Jurkat, Clone E6-1 (cell line): ENCODE measurements around the gene CNTN2.

Experiments
- DNase-seq: peaks from one replicate; pipeline ENCODE4 v3.0.0-alpha.2; 2011; ENCODE audit warnings: low read depth, low spot score
- H3K4me3 ChIP-seq: 2 replicates; pipeline ENCODE4 v1.5.1; 2011; ENCODE audit warnings: mild to moderate bottlenecking, low read length, control low read depth, moderate library complexity

Gene CNTN2

DNA sequence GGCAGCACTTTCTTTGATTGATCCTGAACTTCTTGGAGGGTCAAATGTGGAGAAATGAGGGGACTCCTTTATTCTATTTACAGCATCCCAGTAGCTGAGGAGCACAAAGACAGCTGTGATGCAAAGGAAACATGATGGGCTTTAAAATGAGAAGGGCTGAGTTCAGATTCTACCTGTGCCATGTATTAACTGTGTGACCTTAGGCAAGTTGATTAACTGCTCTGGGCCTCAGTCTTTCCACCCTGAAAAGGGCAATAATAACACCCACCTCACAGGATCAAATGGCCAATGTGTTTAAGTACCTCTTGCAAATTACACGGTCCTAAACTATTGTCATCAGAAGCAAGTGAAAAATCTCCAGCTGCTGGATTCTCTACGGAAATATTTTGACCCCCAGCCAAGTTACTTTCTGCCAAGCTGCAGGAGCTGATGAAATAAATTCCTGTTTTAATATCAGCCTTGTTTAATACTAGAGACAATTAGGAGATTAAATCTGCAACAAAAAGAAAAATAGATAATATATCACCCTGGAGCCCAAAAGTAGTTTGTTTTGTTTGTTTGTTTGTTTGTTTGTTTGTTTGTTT is 25.5 kb downstream of the CNTN2 start:
- no peak overlapping the region for H3K4me3 ChIP-seq
- DNase-seq, result no peak

DNA sequence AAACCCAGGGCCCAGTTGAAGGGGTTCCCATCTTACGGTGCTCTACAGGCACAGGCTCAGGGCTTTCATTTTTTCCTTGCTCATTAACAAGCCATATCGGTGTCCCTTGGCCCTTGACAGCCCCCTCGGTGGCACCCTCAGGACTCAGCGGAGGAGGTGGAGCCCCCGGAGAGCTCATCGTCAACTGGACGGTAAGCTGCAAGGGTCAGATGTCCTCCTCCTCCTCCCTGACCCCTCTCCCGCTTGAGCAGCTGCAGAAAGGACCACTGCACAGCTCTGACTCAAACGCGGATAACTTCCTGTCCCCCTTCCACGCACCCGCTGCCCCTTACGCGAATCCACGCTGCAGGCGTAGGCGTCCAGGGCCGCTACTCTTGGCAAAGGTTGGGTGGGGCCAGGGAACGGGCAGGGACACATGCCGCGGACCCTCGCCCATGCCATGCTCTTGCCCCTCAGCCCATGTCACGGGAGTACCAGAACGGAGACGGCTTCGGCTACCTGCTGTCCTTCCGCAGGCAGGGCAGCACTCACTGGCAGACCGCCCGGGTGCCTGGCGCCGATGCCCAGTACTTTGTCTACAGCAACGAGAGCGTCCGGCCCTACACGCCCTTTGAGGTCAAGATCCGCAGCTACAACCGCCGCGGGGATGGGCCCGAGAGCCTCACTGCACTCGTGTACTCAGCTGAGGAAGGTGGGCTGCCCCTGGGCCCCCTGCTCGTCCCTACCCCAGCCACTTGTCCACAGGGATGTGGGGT is 26.5 kb downstream of the CNTN2 start:
- DNase-seq, result no peak
- no peak overlapping the region for H3K4me3 ChIP-seq

DNA sequence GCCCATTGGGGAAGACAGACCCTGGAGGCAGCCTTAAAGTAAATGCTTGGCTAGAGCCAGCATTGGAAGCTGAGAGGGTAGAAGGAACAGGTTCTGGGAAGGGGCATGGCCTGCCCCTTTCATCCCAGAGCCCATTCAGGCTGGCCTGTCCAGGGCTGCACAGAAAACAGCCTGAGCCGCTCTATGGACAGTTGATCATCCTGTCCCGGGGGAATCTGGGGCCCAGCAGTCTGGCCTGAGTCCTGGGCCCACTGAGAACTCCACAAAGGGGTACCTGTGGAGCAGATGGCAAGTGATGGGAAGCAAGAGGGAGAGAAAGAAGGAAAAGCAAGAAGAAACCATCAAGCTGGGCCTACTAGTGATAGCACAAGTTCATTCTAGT is 28.0 kb downstream of the CNTN2 start:
- no peak for DNase-seq
- no peak overlapping the region for H3K4me3 ChIP-seq

DNA sequence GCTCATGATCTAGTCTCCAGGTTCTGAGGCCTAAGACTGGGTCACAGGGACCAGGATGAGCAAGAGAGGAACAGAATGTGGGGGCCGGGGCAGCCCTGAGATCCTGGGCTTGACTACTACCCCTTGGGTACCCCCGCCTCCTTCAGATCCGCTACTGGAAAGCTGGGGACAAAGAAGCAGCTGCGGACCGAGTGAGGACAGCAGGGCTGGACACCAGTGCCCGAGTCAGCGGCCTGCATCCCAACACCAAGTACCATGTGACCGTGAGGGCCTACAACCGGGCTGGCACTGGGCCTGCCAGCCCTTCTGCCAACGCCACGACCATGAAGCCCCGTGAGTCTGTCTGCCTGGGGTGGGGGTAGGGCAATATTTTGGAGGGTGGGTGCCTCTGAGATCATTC is 28.8 kb downstream of the CNTN2 start:
- no peak overlapping the region for H3K4me3 ChIP-seq

DNA sequence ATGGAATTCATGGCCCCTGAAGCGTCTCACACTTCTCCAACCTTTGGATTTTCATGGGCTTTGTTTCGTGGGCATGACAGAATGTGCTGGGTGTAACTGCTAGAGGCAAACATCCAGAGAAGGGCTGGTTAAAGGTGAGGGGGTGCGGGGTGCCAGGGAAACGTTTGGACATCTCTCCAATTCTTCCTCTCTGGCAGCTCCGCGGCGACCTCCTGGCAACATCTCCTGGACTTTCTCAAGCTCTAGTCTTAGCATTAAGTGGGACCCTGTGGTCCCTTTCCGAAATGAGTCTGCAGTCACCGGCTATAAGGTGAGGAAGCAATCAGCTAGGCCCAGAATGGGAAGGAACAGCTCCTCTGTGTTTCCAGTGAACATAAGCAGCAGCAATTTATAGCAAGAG is 29.3 kb downstream of the CNTN2 start:
- H3K4me3 ChIP-seq, result no peak overlapping the region
- no peak for DNase-seq

More for the DNA sequence above, 28.8 kb downstream of the CNTN2 start:
- no peak for DNase-seq

DNA sequence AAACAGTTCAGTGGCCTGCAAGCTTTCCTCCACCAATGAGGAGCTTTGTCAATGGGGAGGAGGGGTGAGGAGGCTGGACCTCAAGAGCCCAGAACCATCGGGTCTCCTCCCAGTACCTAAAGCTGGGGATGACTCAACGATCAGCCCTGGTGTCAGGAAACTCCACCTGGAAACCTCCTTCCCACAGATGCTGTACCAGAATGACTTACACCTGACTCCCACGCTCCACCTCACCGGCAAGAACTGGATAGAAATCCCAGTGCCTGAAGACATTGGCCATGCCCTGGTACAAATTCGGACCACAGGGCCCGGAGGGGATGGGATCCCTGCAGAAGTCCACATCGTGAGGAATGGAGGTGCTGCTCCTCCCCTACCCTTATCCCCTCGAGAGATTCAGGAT is 29.9 kb downstream of the CNTN2 start:
- no peak overlapping the region for H3K4me3 ChIP-seq
- no peak for DNase-seq

DNA sequence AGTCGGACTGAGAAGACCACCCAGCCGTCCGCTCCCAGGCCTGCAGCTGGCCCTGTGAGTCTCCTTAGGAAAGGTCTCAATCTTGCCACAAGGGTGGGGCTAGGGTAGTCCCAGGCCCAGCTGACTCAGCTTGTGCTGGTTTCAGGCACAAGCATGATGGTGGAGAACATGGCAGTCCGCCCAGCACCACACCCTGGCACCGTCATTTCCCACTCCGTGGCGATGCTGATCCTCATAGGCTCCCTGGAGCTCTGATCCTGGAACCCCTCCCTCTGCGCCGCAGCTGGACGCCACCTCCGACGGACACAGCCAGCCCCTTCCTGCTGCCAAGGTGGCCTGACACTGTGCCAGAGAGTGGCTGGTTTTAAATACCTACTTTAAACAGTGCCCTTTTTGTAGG is 30.5 kb downstream of the CNTN2 start:
- H3K4me3 ChIP-seq, result no peak overlapping the region
- no peak for DNase-seq

DNA sequence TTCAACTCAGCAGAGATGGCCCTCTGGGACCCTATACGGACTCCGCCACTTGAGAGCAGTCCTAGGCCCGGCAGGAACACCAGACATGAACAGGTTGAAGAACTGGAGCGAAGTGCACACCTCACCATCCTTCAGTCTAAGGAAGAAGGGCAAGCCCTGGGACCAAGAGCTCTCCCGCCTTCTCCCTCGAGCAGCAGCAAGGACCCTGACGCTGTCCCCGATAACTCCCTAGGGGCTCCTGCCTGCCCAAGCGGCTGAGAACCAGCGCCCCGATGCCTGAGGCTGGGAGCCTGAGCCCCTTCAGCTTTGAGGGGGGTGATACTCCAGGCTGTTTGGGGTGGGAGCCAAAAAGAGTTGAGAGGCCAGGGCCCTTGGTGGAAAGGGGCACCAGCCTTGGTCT is 31.1 kb downstream of the CNTN2 start:
- DNase-seq, result no peak
- H3K4me3 ChIP-seq, result no peak overlapping the region

DNA sequence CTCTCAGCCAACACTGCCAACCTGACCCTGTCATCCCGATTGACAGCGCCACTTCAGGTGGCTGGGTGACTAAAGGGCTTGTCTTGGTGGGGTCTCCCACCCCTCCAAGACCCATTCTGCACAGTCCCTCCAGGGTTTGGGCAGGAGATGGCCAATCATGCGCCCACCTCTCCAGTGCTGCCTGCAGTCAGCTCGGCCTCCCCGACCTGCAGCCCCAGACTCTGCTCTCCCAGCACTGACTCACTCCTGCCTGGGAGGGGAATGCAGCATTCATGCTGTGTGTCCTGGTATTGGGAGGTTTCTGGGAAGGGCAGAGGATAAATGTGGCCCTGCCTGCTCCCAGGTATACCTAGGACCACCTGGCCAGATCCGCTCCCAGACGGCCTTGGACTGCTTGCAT is 31.5 kb downstream of the CNTN2 start:
- DNase-seq, result no peak
- H3K4me3 ChIP-seq, result no peak overlapping the region

DNA sequence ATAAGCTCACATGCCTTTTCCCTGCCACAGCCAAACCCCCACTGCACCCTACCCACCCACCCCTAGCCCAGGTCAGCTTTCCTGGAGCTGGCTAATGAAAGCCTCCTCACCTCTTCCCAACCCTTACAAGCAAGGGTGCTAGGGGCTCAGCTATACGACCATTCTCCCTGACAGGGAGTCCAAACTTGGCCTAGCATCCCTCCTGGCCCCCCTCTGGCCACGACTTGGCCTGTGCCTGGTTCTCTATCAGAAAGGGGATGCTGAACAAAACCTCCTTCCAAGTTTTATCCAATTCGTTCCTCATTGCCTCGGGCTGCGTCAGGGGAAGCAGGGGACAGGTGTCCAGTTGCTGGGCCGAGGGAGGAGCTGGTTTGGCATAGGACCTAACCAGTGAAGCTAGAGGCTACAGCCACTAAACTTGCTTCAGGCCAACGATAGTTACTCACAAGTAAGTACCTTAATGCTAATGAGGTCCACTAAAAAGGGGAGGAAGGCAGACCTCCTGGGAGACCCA is 32.7 kb downstream of the CNTN2 start:
- no peak overlapping the region for H3K4me3 ChIP-seq

DNA sequence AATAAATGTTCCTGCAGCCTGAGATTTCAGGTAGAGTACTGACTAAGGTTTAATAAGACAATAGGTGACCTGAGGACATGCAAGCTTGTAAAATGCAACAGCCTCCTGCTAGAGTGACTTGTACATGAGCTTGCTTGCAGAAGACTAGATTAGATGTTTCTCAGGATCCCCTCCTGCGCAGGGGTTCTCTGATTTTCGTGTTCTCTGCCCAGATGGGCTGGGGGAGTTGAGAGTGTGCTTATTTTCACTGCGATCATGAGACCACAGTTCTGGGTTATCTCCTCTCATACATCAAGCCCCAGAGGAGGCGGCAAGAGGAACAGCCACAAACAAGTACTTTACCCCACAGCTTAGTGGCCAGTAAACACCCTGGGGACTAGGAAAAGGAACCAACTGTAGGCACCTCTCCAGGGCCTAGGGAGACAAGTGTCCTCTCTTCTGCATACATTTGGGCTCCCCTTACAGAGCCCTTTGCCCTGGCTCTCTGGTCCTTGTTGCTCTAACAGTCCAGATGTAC is 33.3 kb downstream of the CNTN2 start:
- H3K4me3 ChIP-seq, result no peak overlapping the region
- no peak for DNase-seq

More for the DNA sequence above, 32.7 kb downstream of the CNTN2 start:
- no peak for DNase-seq

DNA sequence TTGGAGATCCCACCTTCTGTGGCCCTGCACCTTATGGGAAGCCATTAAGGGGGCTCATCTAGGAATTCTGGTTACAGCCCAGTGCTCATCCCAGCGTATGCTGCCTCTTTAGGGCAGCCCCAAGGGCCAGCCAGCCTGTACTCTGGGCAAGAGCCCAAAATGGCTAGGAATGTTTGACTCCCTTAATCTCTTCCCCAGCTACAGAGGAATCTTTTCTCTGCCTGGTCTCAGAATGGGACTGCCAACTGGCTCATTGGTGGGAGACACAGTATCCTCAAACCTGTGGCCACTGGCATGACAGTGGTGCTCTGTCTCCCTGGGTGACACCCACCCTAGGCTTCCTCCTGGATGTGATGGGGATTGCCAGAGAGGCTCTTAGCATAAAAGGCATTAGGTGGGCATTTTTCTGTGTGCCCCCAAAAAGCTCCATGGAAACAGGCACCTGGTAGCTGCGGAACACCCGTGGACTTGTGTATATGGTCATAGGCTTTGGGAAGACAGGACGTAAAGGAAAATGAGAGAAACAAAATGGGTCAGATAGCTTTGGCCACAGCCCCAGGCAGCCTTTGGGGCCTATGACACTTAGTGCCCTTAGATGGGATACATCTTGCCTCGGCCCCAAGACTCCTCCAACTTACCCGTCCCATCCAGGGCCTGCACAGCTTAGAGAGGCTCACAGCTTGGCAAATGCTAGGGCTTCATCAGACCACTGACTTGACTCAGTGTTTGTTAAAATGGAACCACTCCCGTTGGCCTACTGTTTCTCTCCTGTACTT is 34.3 kb downstream of the CNTN2 start:
- no peak overlapping the region for H3K4me3 ChIP-seq
- no peak for DNase-seq

DNA sequence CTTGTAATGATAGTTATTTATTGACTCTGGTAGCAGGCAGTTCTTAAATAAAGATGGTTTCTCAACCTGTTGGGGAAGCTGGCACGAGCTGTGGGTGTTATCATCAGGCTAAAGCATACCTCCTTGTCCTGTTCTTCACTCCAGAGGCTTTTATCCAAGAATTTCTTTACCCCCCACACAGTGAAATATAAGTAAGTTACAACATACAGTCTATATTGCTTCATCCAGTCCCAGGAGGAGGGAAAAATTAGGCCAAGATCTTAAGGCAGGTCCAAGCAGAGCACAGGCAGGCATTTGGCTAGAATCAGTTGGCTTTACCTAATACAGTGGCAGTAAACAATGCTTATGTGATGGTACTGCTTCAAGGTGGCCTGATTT is 34.9 kb downstream of the CNTN2 start:
- H3K4me3 ChIP-seq, result no peak overlapping the region
- DNase-seq, result no peak

DNA sequence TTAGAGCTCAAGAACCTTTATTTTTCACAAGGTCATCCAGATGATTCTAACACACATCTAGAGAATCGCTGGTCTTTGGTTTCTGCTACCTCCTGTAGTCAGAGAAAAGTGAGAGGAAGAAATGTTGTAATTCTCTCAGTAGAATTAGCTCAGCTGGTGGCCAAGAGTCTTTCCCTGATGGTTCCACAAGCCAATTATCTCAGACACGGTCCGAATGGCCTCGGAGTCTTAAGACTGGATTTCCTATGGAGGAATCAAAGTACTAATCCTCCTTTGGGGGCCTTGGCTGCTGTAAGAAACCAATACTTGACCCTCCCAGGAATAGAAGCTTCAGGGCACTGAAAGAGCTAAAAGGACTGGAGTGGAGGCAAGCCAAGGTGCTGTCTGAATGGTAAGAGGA is 39.4 kb downstream of the CNTN2 start:
- H3K4me3 ChIP-seq, result no peak overlapping the region
- no peak for DNase-seq

DNA sequence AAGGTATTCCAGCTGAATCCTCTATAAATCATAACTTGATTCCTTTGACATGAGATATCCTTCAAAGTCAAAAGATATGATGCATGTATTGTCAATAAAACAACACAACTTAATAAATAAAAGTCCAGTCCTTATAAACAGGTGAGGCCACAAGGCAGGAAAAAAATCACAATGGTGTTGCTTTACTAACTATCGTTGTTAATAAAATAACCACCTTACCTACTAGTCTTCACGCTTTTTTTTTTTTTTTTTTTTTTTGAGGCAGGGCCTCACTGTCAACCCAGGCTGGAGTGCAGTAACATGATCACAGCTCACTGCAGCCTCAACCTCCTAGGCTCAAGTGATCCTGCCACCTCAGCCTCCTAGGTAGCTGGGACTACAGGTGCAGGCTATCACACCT is 41.3 kb downstream of the CNTN2 start, which contains the start of gene TMEM81:
Gene TMEM81 (minus strand): TSS at position 101 of the 400 bp plus-strand sequence. CDS start 140 bp downstream, outside the sequence.
- H3K4me3 ChIP-seq, result no peak within 1 kb of the TSS
- no peak for DNase-seq

DNA sequence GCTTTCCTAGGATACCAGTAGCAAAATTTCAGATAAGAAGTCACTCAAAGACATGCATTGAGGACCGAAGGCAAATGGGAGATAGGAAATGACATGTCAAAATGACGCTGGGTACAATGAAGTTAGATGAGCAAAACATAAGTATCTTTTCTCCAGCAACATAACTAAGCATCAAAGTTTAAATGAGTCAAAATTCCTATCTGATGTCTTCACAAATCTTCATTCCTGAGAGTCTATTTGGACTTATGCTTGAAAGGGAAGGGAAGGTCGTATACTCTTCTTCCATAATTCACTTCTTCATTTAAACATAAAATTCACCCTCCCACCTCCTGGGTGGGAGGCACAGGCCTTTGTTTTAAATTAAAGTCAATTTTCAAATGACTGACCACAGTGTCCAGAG is 45.3 kb downstream of the CNTN2 start:
- no peak for DNase-seq
- H3K4me3 ChIP-seq, result no peak overlapping the region

DNA sequence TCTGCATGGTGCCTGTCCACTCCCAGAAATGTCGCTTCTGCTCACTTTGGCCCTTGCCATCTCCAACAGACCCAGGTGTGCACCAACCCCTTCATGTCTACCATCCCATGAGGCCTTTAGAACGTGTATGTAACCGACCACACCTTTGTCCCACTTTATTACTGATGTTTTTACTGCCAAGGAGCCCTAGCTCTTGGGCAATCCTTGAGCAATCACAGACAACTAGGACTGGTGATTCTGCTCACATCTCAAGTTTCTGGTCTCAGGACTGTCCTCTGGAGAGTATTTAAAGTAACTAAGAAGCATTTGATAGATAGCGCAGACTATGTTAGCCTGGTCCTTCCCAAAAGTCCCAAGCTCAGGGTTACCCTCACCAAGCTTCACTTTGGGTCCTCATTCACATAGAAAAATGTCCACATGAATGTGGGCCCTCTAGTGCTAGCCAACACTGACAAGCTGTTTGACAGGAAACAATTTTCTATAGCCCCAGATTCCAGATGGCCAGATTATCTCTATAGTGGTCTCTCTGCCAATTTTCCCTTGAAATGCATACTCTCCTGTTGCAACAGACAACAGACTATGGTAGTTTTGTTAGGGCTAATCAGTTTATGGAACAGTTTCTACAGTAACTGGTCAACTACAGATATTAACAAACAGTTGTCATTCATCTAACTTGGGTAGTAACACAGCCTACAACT is 48.2 kb downstream of the CNTN2 start:
- DNase-seq, result no peak

DNA sequence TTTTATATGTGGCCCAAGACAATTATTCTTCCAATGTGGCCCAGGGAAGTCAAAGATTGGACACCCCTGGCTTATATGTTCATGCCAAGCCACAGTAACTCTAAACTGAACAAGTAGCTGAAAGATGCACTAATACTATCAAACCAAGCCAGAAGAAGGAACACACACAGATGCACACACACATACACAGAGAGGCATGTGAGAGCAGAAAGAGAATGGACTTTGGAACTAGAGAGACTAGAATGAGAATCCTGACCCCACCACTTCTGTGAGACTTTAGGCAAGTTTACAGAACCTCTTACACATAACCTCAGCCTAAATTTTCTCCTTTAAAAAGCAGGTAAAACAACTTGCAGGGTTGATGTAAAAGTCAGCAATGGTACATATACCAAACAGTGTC is 52.4 kb downstream of the CNTN2 start:
- no peak overlapping the region for H3K4me3 ChIP-seq
- DNase-seq, result no peak

More for the DNA sequence above, 48.2 kb downstream of the CNTN2 start:
- no peak overlapping the region for H3K4me3 ChIP-seq

DNA sequence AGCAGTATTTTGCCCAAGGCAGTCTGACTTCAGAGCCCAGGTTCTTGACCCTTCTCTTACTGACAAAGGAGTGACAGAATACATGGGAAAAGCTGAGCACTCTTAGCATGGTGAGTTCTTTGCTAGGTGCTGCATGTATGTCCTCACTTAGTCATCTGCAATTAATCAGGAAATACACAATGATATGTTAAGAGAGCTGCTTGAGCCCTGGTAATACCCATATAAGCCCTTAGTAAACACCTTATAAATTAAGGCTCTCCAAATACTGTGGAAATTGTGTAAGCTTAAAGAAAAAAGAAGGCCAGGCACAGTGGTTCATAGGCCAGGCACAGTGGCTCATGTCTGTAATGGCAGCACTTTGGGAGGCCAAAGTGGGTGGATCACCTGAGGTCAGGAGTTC is 55.2 kb downstream of the CNTN2 start:
- no peak overlapping the region for H3K4me3 ChIP-seq
- no peak for DNase-seq
